HL-60 (cell line): ENCODE measurements around the gene GRM5.

ENCODE experiments used
- POLR2AphosphoS5 ChIP-seq: IDR thresholded peaks from 2 replicates; pipeline ENCODE4 v1.6.1; 2012; ENCODE audit warnings: low read depth
- TF ChIP-seq, protein P1 (sequence below): IDR thresholded peaks from one replicate; pipeline ENCODE4 v1.5.1; 2011; ENCODE audit warnings: low read length, control low read depth, inconsistent platforms; ENCODE audit not compliant: insufficient read depth

DNA sequence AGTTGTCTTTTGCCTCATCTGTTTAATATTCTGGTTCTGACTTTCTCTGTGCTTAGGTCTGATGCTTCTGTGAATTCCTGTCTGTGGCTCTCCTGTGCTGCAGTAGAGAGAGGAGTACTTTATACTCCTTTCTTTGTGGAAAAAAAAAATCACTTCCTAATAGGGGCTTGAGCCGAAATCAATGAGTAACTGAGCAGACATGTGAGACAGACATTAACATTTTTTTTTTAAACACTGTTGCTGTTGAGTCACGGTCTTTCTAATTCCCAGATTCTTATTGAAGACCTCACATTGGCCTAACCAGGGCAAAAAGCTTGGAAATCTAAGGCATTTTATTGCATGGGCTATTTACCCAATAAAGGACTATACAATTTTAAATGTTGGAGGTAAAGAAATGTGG is 86.1 kb downstream of the GRM5 start:
- TF ChIP-seq, protein P1, sequence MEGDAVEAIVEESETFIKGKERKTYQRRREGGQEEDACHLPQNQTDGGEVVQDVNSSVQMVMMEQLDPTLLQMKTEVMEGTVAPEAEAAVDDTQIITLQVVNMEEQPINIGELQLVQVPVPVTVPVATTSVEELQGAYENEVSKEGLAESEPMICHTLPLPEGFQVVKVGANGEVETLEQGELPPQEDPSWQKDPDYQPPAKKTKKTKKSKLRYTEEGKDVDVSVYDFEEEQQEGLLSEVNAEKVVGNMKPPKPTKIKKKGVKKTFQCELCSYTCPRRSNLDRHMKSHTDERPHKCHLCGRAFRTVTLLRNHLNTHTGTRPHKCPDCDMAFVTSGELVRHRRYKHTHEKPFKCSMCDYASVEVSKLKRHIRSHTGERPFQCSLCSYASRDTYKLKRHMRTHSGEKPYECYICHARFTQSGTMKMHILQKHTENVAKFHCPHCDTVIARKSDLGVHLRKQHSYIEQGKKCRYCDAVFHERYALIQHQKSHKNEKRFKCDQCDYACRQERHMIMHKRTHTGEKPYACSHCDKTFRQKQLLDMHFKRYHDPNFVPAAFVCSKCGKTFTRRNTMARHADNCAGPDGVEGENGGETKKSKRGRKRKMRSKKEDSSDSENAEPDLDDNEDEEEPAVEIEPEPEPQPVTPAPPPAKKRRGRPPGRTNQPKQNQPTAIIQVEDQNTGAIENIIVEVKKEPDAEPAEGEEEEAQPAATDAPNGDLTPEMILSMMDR = no peak
- TF ChIP-seq POLR2AphosphoS5 = no peak
